ENCODE data around the gene SMIM35.

DNA sequence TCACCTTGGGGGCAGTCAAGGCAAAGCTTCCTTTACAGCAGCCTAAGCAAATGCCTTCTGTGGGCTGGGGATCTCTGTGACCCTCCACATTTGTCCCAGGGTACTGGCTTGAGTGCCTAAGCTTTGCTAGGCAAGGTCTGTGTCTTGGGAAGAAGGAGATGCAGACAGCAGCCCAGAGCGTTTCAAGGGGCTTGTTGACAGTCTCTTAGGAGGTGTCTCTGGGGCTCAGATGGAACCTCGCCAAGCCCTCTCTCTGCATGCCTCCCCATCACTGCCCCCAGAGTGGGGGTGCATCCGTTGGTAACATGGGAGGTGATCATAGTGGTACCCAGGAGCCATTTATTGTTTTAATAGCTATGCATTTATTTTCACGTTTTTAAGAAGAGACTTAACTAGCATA, 39.0 kb downstream of the SMIM35 start:
- TF ChIP-seq, protein P1, sequence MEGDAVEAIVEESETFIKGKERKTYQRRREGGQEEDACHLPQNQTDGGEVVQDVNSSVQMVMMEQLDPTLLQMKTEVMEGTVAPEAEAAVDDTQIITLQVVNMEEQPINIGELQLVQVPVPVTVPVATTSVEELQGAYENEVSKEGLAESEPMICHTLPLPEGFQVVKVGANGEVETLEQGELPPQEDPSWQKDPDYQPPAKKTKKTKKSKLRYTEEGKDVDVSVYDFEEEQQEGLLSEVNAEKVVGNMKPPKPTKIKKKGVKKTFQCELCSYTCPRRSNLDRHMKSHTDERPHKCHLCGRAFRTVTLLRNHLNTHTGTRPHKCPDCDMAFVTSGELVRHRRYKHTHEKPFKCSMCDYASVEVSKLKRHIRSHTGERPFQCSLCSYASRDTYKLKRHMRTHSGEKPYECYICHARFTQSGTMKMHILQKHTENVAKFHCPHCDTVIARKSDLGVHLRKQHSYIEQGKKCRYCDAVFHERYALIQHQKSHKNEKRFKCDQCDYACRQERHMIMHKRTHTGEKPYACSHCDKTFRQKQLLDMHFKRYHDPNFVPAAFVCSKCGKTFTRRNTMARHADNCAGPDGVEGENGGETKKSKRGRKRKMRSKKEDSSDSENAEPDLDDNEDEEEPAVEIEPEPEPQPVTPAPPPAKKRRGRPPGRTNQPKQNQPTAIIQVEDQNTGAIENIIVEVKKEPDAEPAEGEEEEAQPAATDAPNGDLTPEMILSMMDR (IDR thresholded peaks at IDR 0.05 in 4 of 5, conservative IDR thresholded peaks at IDR 0.05 in 1 of 5): no peak
- no peak for TF ChIP-seq POLR2A (IDR thresholded peaks at IDR 0.05)

Data from gastrocnemius medialis (tissue), 4 donors.